GM21576 (cell line): ENCODE data around the gene DHODH.

Experiments used
- ATAC-seq: cut with Tn5 transposase; IDR thresholded peaks from one replicate; pipeline ENCODE4 v1.9.1; 2021; ENCODE audit warnings: mild to moderate bottlenecking, moderate library complexity; ENCODE audit not compliant: unreplicated experiment

DHODH gene

GRCh38 chr16:72013389-72013788, 4.8 kb downstream of the DHODH start:
- no peak for ATAC-seq

- no peak for ATAC-seq
Measured at GRCh38 chr16:72013888-72014581, 5.5 kb downstream of the DHODH start.

GRCh38 chr16:72014675-72015074, 6.1 kb downstream of the DHODH start:
- ATAC-seq: no peak

GRCh38 chr16:72015124-72015523, 6.6 kb downstream of the DHODH start:
- ATAC-seq: no peak

DNA sequence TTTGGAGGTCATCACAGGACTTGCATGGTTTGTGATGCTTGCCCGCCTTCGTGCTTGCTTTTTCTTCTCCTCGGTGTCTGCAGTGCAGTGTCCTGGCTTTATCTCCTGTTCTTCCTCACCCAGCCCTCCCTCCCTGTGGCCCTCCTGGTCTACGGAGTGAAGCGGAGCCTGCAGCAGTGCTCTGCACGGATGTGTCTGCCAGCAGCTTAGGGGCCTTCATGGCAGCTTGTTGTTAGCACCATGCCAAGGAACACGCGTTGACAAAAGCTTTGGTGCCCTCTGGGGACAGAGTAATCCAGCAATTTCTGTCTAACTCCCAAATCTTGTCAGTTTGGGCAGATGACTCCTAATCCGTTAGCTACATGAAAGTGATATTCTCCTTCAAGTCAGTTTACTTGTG, 9.9 kb downstream of the DHODH start:
- ATAC-seq: no peak

- no peak for ATAC-seq
Measured at GRCh38 chr16:72021043-72021442, 12.5 kb downstream of the DHODH start.

GRCh38 chr16:72022127-72022526, 13.6 kb downstream of the DHODH start:
- no peak for ATAC-seq

DNA sequence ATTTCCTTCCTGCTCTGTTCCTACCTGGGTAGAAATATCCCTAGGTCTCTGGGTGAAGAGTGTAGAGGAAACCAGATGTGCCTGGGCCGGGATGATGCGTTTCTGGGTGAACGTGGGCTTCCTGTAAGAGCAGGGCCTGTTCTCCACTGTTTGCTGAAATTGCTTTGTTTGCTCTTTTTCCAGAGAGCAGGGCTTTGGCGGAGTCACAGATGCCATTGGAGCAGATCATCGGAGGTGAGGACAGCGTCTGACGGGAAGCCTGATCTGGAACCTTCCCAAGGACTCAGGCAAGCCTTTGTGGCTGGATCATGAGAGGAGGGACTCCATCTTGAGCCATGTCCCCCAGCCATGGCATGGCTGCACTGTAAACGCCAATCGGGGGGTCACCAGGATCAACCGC, 15.4 kb downstream of the DHODH start:
- ATAC-seq: no peak

- ATAC-seq: no peak
Measured at GRCh38 chr16:72024862-72025382, 16.4 kb downstream of the DHODH start.

DNA sequence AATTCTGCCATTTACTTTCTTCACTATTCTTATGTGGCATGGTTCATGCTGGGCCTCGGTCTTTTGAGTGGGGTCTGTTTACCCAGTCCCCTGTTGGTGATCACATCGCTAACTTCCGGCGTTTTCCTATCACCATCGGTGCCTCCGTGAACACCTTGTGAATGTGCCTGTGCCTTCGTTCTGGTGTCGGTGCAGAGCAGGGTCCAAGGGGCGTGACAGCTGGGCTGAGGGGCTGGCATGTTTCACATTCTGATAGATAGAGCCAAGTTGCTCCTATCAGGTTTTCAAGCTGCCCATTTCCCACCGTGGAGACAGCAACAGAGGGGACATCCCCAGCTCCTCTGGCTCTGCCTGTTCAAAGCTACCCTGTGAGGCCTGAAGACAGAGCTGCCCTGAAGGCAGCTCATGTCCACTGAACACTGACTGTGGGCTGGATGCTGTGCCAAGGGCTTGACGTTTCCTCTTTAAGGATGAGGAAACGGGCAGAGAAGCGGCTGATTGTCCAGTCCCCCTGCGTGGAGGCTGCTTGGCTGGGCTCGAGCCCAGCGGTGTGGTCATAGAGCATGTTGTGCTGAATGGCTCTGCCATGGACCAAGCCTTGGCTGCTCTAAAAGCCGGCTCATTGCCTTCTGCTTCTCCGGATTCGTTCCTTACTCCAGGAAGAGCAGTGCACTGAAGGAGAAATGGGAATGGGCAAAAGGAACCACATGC, 17.0 kb downstream of the DHODH start:
- no peak for ATAC-seq

GRCh38 chr16:72027669-72028378, 19.3 kb downstream of the DHODH start:
- ATAC-seq: no peak

DNA sequence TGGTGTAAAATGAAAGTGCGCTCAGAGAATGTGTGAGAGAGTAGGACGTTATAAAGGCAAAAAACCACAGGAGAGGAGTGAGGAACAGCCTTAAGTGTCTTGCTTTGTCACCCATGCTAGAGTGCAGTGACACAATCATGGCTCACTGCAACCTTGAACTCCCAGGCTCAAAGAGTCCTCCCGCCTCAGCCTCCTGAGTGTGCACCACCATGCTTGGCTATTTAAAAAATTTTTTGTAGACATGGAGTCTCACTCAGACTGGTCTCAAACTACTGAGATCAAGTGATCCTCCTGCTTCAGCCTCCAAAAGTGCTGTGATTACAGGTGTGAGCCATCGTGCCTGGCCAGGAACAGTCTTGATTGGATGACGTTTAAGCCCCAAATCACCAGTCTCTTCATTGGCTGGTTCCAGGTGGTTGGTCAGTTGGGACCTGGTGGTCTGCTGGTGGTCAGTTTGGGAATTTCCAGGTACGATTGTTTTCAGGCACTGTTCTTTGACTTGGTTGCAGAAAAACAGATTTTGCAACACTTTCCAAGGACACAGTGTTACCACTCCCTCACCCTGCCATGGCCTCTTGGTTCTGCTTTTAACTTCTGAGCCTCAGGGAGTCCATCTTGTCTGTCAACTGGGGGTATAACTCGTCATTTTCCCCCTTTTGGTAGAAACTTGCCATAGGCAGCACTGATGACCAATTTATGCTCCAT, 21.2 kb downstream of the DHODH start:
- no peak for ATAC-seq

DNA sequence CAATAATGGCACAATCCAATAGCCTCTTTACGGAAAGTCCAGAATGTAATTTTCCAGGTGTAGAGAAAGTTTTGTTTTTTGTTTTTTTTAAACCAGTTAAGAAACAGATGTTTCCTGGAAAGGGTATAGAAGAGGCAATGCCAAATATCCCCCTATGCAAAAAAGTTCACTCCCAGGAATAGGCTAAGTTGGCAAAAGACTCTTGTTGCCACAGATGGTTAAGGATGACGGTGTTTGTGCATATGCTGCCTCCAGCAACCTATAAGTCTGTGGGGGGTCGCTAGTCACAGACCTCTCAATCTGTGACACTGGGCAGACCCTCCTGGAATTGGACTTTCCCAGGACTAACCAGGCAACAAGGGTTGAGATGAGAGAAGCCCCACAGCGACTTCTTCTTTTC, 24.9 kb downstream of the DHODH start:
- ATAC-seq: no peak

GRCh38 chr16:72036098-72036497, 27.6 kb downstream of the DHODH start:
- ATAC-seq: no peak

DNA sequence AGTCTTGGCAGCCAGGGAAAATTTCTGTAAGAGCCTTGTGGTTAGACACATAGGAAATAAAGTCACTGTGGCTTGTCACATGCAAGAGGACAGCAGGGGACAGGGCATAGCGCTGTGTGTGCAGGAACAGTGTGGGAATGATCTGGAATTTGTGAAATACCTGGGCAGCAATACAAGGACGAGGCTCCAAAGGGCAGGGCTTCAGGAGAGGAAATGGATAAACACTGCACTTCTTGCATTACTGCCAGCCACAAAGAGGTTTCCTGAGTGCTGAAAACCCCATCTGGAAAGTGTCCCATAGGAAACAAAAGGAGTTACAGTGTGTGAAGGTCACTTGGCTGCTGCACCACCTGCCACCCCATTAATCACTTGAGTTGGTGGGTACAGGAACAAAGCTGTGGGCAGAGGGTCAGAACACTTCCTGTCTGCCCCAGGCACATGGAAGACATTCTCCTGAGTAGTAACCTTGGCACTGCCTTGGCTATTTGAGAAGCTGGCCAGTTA, 33.7 kb downstream of the DHODH start:
- no peak for ATAC-seq

- ATAC-seq: no peak
Measured at GRCh38 chr16:72043058-72043457, 34.5 kb downstream of the DHODH start.

DNA sequence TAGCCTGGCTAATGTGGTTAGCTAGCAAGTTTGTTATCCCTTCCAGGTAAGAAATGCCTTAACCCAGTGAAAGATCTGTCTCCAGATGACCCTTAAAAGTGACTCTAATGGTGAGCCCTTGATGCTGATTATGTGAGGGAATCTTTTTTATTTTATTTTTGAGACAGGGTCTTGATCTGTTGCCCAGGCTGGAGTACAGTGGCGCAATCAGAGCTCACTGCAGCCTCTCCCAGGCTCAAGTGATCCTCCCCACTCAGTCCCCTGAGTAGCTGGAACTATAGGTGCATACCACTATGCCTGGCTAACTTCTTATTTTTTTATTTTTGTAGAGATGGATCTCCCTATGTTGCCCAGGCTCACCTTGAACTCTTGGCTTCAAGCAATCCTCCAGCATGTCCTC, 35.0 kb downstream of the DHODH start:
- ATAC-seq: no peak

GRCh38 chr16:72044296-72044695, 35.8 kb downstream of the DHODH start:
- no peak for ATAC-seq

GRCh38 chr16:72044825-72045359, 36.3 kb downstream of the DHODH start:
- ATAC-seq: no peak

DNA sequence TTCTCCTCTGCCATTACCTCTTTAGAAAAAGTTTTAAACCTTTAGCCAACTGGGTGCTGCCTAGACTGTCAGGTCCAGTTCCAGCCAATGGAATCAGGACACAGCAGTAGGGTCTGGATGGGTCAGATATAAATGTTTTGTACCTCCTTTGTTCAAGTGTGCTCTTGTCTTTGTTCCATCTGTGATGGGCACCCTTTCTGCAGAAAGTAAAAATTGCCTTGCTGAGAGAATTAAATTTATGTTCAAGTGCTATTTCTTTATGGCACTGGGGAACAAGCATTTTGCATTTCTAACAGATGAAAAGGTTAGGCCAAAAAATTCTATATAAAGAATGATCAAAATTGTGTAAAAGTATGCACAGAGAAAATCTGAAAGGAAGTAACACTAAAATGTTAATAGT, 40.6 kb downstream of the DHODH start:
- no peak for ATAC-seq
